CD14-positive monocyte (primary cell): ENCODE measurements around the gene PLCB1. TPM values are rescaled to one million over a fixed set of nuclear protein-coding genes. Genes with fewer than 3 reads are reported as not detected.

ENCODE experiments used
- DNase-seq, 3 donors: peaks; one replicate each; pipeline ENCODE4 v3.0.0-alpha.2; 2011 to 2022
- H2AFZ ChIP-seq: 2 replicates; pipeline ENCODE4 v1.6.0; 2012; ENCODE audit warnings: mild to moderate bottlenecking, low read depth, low read length, inconsistent platforms; ENCODE audit not compliant: insufficient read depth, poor library complexity, severe bottlenecking
- H3K27ac ChIP-seq, 2 donors: 1 replicate in 1 of 2; 2 replicates in 1 of 2; pipeline ENCODE4 v1.5.1; 2012 to 2013; ENCODE audit warnings: low read length in 2 of 2, control low read depth in 1 of 2, inconsistent platforms in 1 of 2, low read depth in 1 of 2, mild to moderate bottlenecking in 1 of 2
- H3K27me3 ChIP-seq, 2 donors: one replicate each; pipeline versions ENCODE4 v1.6.0 to v1.6.1; 2011 to 2013; ENCODE audit warnings: low read length in 2 of 2; ENCODE audit not compliant: control insufficient read depth in 2 of 2, insufficient read depth in 2 of 2
- H3K36me3 ChIP-seq, 2 donors: replicated peaks in 1 of 2; 1 replicate in 1 of 2; 2 replicates in 1 of 2; pipeline versions ENCODE4 v1.5.1 to v1.6.1; 2012 to 2013; ENCODE audit warnings: low read length in 2 of 2, control low read depth in 1 of 2, inconsistent platforms in 1 of 2, mild to moderate bottlenecking in 1 of 2; ENCODE audit not compliant: insufficient read depth in 2 of 2, control insufficient read depth in 1 of 2
- H3K4me1 ChIP-seq, 2 donors: 1 replicate in 1 of 2; 2 replicates in 1 of 2; pipeline versions ENCODE4 v1.5.1 to v1.6.1; 2012 to 2013; ENCODE audit warnings: low read length in 2 of 2, control low read depth in 1 of 2, inconsistent platforms in 1 of 2, mild to moderate bottlenecking in 1 of 2, moderate library complexity in 1 of 2; ENCODE audit not compliant: insufficient read depth in 2 of 2, control insufficient read depth in 1 of 2
- H3K4me2 ChIP-seq: replicated peaks from 2 replicates; pipeline ENCODE3; 2012; ENCODE audit warnings: low read length, moderate library complexity, mild to moderate bottlenecking; ENCODE audit not compliant: poor library complexity, severe bottlenecking; ENCODE audit errors: extremely low read depth
- H3K4me3 ChIP-seq, 3 experiments: fragments of 200-600 bp in 1 of 3; sonication (generic) in 1 of 3; replicated peaks in 1 of 3; 1 replicate in 2 of 3; 2 replicates in 1 of 3; pipeline ENCODE4 v1.5.1; 2011 to 2013; ENCODE audit warnings: low read length in 3 of 3, mild to moderate bottlenecking in 3 of 3, control low read depth in 2 of 3, low read depth in 2 of 3, inconsistent platforms in 1 of 3, moderate library complexity in 1 of 3
- H3K79me2 ChIP-seq: 2 replicates; pipeline ENCODE4 v1.6.0; 2012; ENCODE audit warnings: mild to moderate bottlenecking, control low read depth, inconsistent platforms, low read length, moderate library complexity; ENCODE audit not compliant: insufficient read depth
- H3K9ac ChIP-seq: 2 replicates; pipeline ENCODE4 v1.6.0; 2017; ENCODE audit warnings: low read length, mild to moderate bottlenecking; ENCODE audit not compliant: insufficient read depth, poor library complexity, severe bottlenecking
- H3K9me3 ChIP-seq, 2 donors: replicated peaks in 1 of 2; 1 replicate in 1 of 2; 2 replicates in 1 of 2; pipeline versions ENCODE4 v1.5.1 to v1.6.1; 2012 to 2013; ENCODE audit warnings: low read length in 2 of 2, control low read depth in 1 of 2; ENCODE audit not compliant: control insufficient read depth in 1 of 2, insufficient read depth in 1 of 2
- H4K20me1 ChIP-seq: 2 replicates; pipeline ENCODE4 v1.6.0; 2012; ENCODE audit warnings: mild to moderate bottlenecking, low read length, control low read depth, moderate library complexity; ENCODE audit not compliant: insufficient read depth
- H3K27ac Mint-ChIP-seq, 7 donors: one replicate each; pipeline ENCODE4 v1.8.0; 2020; ENCODE audit warnings: mild to moderate bottlenecking in 7 of 7, mixed read lengths in 7 of 7, moderate library complexity in 6 of 7, inconsistent platforms in 2 of 7
- H3K27me3 Mint-ChIP-seq, 3 donors: one replicate each; pipeline ENCODE4 v1.8.0; 2021 to 2022; ENCODE audit warnings: low read depth in 3 of 3, mild to moderate bottlenecking in 3 of 3, mixed read lengths in 3 of 3, moderate library complexity in 3 of 3, inconsistent platforms in 1 of 3
- H3K36me3 Mint-ChIP-seq, 2 donors: one replicate each; pipeline ENCODE4 v1.8.0; 2020; ENCODE audit warnings: mixed read lengths in 2 of 2, inconsistent platforms in 1 of 2, mild to moderate bottlenecking in 1 of 2
- H3K4me1 Mint-ChIP-seq: one replicate; pipeline ENCODE4 v1.8.0; 2020; ENCODE audit warnings: mild to moderate bottlenecking, mixed read lengths
- H3K4me3 Mint-ChIP-seq, 2 donors: one replicate each; pipeline ENCODE4 v1.8.0; 2020; ENCODE audit warnings: mild to moderate bottlenecking in 2 of 2, mixed read lengths in 2 of 2, moderate library complexity in 1 of 2
- H3K9me3 Mint-ChIP-seq, 7 donors: one replicate each; pipeline ENCODE4 v1.8.0; 2020 to 2022; ENCODE audit warnings: mixed read lengths in 7 of 7, mild to moderate bottlenecking in 6 of 7, moderate library complexity in 6 of 7, inconsistent platforms in 2 of 7
- WGBS: methylation state at CpG from one replicate; pipeline ENCODE4 v1.1.5; 2013; ENCODE audit warnings: missing lambda C conversion rate; ENCODE audit not compliant: insufficient coverage; 5-methylcytosine and 5-hydroxymethylcytosine counted together
- intact Hi-C, 2 donors: fragments of 100-400 bp; cut with micrococcal nuclease; formaldehyde crosslinking; loops; one replicate each; pipeline versions ENCODE4 v1.15.0 to v1.15.1; 2023
- polyA plus RNA-seq, 3 donors: library from polyadenylated mRNA; depleted of rRNA in 1 of 3; unstranded in 2 of 3; stranded (reverse) in 1 of 3; fragments of 300-500 nt in 2 of 3; fragments of >200 nt in 1 of 3; fragmentation: Illumina TruSeq in 2 of 3; gene quantifications; 1 replicate in 2 of 3; 2 replicates in 1 of 3; pipeline ENCODE4 v1.2.3, GENCODE V29; 2012 to 2021
- TF ChIP-seq, protein P1 (sequence below): fragments of 200-600 bp; IDR thresholded peaks from one replicate; pipeline ENCODE4 v1.8.0; 2022; ENCODE audit warnings: antibody characterized with exemption, mild to moderate bottlenecking

PLCB1 gene
- polyA plus RNA-seq, 3 donors = 8.6 to 16.4 (median 13.2) TPM

- Histone ChIP-seq H2AFZ (no peak overlapping the region), H3K27me3 (no peaks in the 10 kb centered on the region), H4K20me1 (peaks cover 63% of the 10 kb centered on the region), H3K4me2 (no peak overlapping the region), H3K9me3 (no peaks in the 10 kb centered on the region), H3K4me1 (no peaks in the 10 kb centered on the region), H3K27ac (no peak overlapping the region), H3K79me2 (peaks cover 29% of the 10 kb centered on the region), H3K9ac (no peak overlapping the region), H3K4me3 (no peak overlapping the region), H3K36me3 (no peaks in the 10 kb centered on the region)
- Mint-ChIP-seq H3K4me1 (peaks cover 5% of the 10 kb centered on the region), H3K4me3 (no peak overlapping the region), H3K27ac (no peak overlapping the region), H3K27me3 (peaks cover 0 to 1% (median 0%) of the 10 kb centered on the region in 3 donors), H3K9me3 (peaks cover 0 to 2% (median 0%) of the 10 kb centered on the region in 7 donors), H3K36me3 (peaks cover 5 to 7% of the 10 kb centered on the region in 2 donors)
- intact Hi-C loops = no loop called here
- TF ChIP-seq, protein P1, sequence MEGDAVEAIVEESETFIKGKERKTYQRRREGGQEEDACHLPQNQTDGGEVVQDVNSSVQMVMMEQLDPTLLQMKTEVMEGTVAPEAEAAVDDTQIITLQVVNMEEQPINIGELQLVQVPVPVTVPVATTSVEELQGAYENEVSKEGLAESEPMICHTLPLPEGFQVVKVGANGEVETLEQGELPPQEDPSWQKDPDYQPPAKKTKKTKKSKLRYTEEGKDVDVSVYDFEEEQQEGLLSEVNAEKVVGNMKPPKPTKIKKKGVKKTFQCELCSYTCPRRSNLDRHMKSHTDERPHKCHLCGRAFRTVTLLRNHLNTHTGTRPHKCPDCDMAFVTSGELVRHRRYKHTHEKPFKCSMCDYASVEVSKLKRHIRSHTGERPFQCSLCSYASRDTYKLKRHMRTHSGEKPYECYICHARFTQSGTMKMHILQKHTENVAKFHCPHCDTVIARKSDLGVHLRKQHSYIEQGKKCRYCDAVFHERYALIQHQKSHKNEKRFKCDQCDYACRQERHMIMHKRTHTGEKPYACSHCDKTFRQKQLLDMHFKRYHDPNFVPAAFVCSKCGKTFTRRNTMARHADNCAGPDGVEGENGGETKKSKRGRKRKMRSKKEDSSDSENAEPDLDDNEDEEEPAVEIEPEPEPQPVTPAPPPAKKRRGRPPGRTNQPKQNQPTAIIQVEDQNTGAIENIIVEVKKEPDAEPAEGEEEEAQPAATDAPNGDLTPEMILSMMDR = no peak
- no peak for DNase-seq
- WGBS = no CpG with 5 or more reads among the region's 2 CpGs
Observed at GRCh38 chr20:8183526-8183925, 51.5 kb downstream of the PLCB1 start.

GRCh38 chr20:8187740-8188139, 55.7 kb downstream of the PLCB1 start:
- Mint-ChIP-seq H3K9me3 (peaks cover 0 to 6% (median 2%) of the 10 kb centered on the region in 7 donors), H3K36me3 (peaks cover 9 to 12% of the 10 kb centered on the region in 2 donors), H3K4me1 (peaks cover 3% of the 10 kb centered on the region), H3K4me3 (no peak overlapping the region), H3K27ac (no peak overlapping the region), H3K27me3 (peaks cover 0 to 1% (median 0%) of the 10 kb centered on the region in 3 donors)
- Histone ChIP-seq H3K4me2 (no peak overlapping the region), H3K36me3 (peaks cover 0 to 1% of the 10 kb centered on the region in 2 donors), H4K20me1 (peaks cover 59% of the 10 kb centered on the region), H3K9me3 (peaks cover 0 to under 1% of the 10 kb centered on the region in 2 donors), H3K27ac (no peak overlapping the region), H2AFZ (no peak overlapping the region), H3K9ac (no peak overlapping the region), H3K4me3 (no peak overlapping the region), H3K4me1 (no peaks in the 10 kb centered on the region), H3K27me3 (no peaks in the 10 kb centered on the region), H3K79me2 (peaks cover 22% of the 10 kb centered on the region)
- intact Hi-C loops = no loop called here
- DNase-seq = no peak
- TF ChIP-seq, protein P1 = no peak
- WGBS = 93% methylated on average over 2 of the region's 2 CpGs
